HG03442 (cell line): ENCODE data around the gene SYDE1.

Source experiments
- ATAC-seq: cut with Tn5 transposase; IDR thresholded peaks from one replicate; pipeline ENCODE4 v1.9.1; 2021; ENCODE audit warnings: mild to moderate bottlenecking, moderate library complexity; ENCODE audit not compliant: unreplicated experiment

The SYDE1 gene

GRCh38 chr19:15108145-15108844 lies 1.1 kb downstream of the SYDE1 start:
- ATAC-seq, result no peak

GRCh38 chr19:15108845-15109767 lies 1.9 kb downstream of the SYDE1 start:
- ATAC-seq, result no peak

GRCh38 chr19:15109768-15110417 lies 2.7 kb downstream of the SYDE1 start:
- no peak for ATAC-seq

- no peak for ATAC-seq
Measured at GRCh38 chr19:15110418-15110815, 3.2 kb downstream of the SYDE1 start.

- no peak for ATAC-seq
Measured at GRCh38 chr19:15111758-15112157, 4.6 kb downstream of the SYDE1 start.

GRCh38 chr19:15112385-15112784 lies 5.2 kb downstream of the SYDE1 start:
- ATAC-seq, result no peak

GRCh38 chr19:15113245-15114152 lies 6.3 kb downstream of the SYDE1 start:
- no peak for ATAC-seq

- ATAC-seq, result no peak
Measured at GRCh38 chr19:15114153-15114540, 6.9 kb downstream of the SYDE1 start.

- no peak for ATAC-seq
Measured at GRCh38 chr19:15115080-15115479, 7.9 kb downstream of the SYDE1 start.

GRCh38 chr19:15115762-15116615 lies 8.8 kb downstream of the SYDE1 start:
- no peak for ATAC-seq

GRCh38 chr19:15116856-15117255 lies 9.7 kb downstream of the SYDE1 start:
- no peak for ATAC-seq

- no peak for ATAC-seq
Measured at GRCh38 chr19:15118248-15118647, 11.0 kb downstream of the SYDE1 start.

- ATAC-seq, result no peak
Measured at GRCh38 chr19:15118789-15119494, 11.7 kb downstream of the SYDE1 start.

- no peak for ATAC-seq
Measured at GRCh38 chr19:15120135-15121026, 13.2 kb downstream of the SYDE1 start.

- ATAC-seq, result no peak
Measured at GRCh38 chr19:15122331-15123030, 15.3 kb downstream of the SYDE1 start.

- ATAC-seq, result no peak
Measured at GRCh38 chr19:15123031-15123890, 16.1 kb downstream of the SYDE1 start.
